ENCODE results near the gene PSME4. TPM values are rescaled to one million over a fixed set of nuclear protein-coding genes. Genes with fewer than 3 reads are reported as not detected.

The PSME4 gene
- total RNA-seq, 1 donor from 2014 or later, result 43.9 TPM

DNA sequence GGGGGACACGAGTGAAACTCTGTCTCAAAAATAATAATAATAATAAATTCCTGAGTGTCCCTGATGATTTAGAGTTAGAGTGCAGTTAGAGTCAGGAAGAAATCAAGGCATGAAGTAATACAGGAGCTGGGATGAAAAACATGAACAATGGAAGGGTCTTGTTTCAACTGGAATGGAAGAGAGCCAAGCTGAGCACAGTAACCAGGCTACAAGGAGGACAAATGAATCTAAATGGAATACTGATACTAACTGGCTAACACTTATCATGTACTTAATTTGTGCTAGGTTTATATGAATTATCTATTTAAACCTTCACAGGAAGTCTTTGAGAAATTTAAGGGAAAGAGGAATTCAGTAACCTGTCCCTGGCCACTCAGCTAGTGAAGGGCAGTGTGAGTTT, 38.8 kb upstream of the PSME4 start:
- TF ChIP-seq, protein P1, sequence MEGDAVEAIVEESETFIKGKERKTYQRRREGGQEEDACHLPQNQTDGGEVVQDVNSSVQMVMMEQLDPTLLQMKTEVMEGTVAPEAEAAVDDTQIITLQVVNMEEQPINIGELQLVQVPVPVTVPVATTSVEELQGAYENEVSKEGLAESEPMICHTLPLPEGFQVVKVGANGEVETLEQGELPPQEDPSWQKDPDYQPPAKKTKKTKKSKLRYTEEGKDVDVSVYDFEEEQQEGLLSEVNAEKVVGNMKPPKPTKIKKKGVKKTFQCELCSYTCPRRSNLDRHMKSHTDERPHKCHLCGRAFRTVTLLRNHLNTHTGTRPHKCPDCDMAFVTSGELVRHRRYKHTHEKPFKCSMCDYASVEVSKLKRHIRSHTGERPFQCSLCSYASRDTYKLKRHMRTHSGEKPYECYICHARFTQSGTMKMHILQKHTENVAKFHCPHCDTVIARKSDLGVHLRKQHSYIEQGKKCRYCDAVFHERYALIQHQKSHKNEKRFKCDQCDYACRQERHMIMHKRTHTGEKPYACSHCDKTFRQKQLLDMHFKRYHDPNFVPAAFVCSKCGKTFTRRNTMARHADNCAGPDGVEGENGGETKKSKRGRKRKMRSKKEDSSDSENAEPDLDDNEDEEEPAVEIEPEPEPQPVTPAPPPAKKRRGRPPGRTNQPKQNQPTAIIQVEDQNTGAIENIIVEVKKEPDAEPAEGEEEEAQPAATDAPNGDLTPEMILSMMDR (IDR thresholded peaks at IDR 0.05), result no peak
- Mint-ChIP-seq H3K9me3 (ENCODE audit: unreplicated experiment) (no peaks in the 10 kb centered on the region), H3K36me3 (ENCODE audit: unreplicated experiment) (no peaks in the 10 kb centered on the region), H3K27me3 (ENCODE audit: unreplicated experiment) (no peaks in the 10 kb centered on the region), H3K4me3 (ENCODE audit: unreplicated experiment) (no peak overlapping the region), H3K27ac (ENCODE audit: unreplicated experiment) (no peak overlapping the region), H3K4me1 (ENCODE audit: unreplicated experiment) (peaks cover 8% of the 10 kb centered on the region)
- DNase-seq (ENCODE audit: extremely low spot score, unreplicated experiment), result no peak

DNA sequence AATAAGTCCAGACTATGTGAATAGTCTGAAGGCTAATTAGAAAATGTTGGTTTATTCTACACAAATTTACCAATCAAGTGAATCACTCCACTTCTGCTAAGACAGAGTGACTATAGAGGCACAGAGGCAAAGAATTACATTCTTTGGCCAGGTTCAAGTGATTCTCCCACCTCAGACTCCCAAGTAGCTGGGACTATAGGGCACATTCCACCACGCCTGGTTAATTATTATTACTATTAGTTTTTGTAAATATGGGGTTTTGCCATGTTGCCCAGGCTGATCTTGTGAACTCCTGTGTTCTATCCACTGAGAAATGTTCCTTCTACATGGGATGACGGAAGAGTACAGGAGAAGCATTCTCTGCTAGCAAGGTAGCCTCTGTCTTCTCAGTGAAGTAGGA, 37.6 kb upstream of the PSME4 start:
- Mint-ChIP-seq H3K27me3 (ENCODE audit: unreplicated experiment) (no peaks in the 10 kb centered on the region), H3K27ac (ENCODE audit: unreplicated experiment) (no peak overlapping the region), H3K4me1 (ENCODE audit: unreplicated experiment) (peaks cover 8% of the 10 kb centered on the region), H3K9me3 (ENCODE audit: unreplicated experiment) (no peaks in the 10 kb centered on the region), H3K36me3 (ENCODE audit: unreplicated experiment) (no peaks in the 10 kb centered on the region), H3K4me3 (ENCODE audit: unreplicated experiment) (no peak overlapping the region)
- TF ChIP-seq, protein P1 (IDR thresholded peaks at IDR 0.05), result no peak
- no peak for DNase-seq (ENCODE audit: extremely low spot score, unreplicated experiment)

DNA sequence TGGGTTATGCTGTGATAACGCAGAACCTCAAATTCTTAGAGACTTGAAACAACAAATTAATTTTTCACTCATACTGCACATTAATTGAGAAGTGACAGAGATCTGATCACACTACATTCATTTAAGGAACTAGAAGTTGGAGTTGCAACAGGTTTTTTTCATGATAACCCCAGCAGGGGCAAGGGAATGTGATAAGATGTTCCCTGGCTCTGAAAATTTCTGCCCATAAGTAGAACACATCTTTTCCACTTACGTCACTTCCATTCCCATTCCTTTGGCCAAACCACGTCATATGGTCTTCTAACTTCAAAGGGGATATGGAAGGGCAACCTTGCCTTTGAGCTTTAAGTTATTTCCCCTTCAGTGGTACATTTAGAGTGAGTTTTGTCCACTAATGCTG, 29.7 kb upstream of the PSME4 start:
- no peak overlapping the region for H3K4me3 Mint-ChIP-seq (ENCODE audit: unreplicated experiment)
- TF ChIP-seq, protein P1 (IDR thresholded peaks at IDR 0.05), result no peak
- no peaks in the 10 kb centered on the region for H3K36me3 Mint-ChIP-seq (ENCODE audit: unreplicated experiment)
- no peaks in the 10 kb centered on the region for H3K4me1 Mint-ChIP-seq (ENCODE audit: unreplicated experiment)
- no peak overlapping the region for H3K27ac Mint-ChIP-seq (ENCODE audit: unreplicated experiment)
- H3K9me3 Mint-ChIP-seq (ENCODE audit: unreplicated experiment), result no peaks in the 10 kb centered on the region
- no peak for DNase-seq (ENCODE audit: extremely low spot score, unreplicated experiment)
- H3K27me3 Mint-ChIP-seq (ENCODE audit: unreplicated experiment), result no peaks in the 10 kb centered on the region

DNA sequence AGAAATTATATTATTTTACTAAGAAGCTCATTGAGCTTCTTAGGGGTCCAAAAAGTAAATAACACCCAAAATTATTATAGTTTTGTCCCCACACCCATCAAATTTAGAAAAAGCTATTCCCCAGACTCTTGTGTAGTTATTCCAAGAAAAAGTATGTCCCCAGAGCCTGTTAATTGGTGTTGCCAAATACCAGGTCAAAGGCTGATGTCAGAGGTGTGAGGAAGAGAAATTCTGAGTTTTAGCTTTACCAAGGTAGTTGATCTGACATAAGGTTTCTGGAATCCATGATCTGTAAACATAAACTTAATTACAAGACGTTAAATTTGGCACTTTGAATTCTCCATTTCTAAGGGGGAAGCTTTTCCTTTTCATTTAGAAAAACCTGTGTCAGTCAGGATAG, 29.3 kb upstream of the PSME4 start:
- H3K4me1 Mint-ChIP-seq (ENCODE audit: unreplicated experiment), result no peaks in the 10 kb centered on the region
- H3K27me3 Mint-ChIP-seq (ENCODE audit: unreplicated experiment), result no peaks in the 10 kb centered on the region
- DNase-seq (ENCODE audit: extremely low spot score, unreplicated experiment), result no peak
- no peak overlapping the region for H3K4me3 Mint-ChIP-seq (ENCODE audit: unreplicated experiment)
- TF ChIP-seq, protein P1 (IDR thresholded peaks at IDR 0.05), result no peak
- no peaks in the 10 kb centered on the region for H3K36me3 Mint-ChIP-seq (ENCODE audit: unreplicated experiment)
- no peak overlapping the region for H3K27ac Mint-ChIP-seq (ENCODE audit: unreplicated experiment)
- no peaks in the 10 kb centered on the region for H3K9me3 Mint-ChIP-seq (ENCODE audit: unreplicated experiment)

DNA sequence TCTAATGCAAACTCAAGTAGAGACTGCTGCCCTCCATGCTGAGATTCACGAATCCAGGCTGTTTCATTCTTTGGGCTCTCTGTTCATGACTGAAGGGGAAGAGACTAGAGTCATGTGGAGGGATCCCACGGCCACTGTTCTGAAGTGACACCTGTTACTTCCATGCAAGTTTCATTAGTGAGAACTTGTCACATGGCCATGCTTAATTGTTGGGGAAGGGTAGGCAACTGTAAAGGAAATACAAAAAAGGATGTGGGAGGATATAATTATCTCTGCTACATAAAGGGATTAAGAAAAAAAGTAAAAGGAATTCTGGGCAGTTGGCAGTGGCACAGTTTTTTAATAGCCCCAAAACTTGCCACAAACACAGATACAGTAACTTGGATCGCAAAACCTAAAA, 28.0 kb upstream of the PSME4 start:
- H3K4me3 Mint-ChIP-seq (ENCODE audit: unreplicated experiment), result no peak overlapping the region

More for the DNA sequence above, 28.0 kb upstream of the PSME4 start:
- DNase-seq (ENCODE audit: extremely low spot score, unreplicated experiment), result no peak
- TF ChIP-seq, protein P1 (IDR thresholded peaks at IDR 0.05), result no peak
- H3K27ac Mint-ChIP-seq (ENCODE audit: unreplicated experiment), result no peak overlapping the region
- H3K27me3 Mint-ChIP-seq (ENCODE audit: unreplicated experiment), result no peaks in the 10 kb centered on the region
- no peaks in the 10 kb centered on the region for H3K9me3 Mint-ChIP-seq (ENCODE audit: unreplicated experiment)
- no peaks in the 10 kb centered on the region for H3K36me3 Mint-ChIP-seq (ENCODE audit: unreplicated experiment)
- no peaks in the 10 kb centered on the region for H3K4me1 Mint-ChIP-seq (ENCODE audit: unreplicated experiment)
